Activated CD4-positive, alpha-beta T cell treated with anti-CD3 and anti-CD28 coated beads, Interleukin-2, amount 50 U/mL, for 24 hours (primary cell): ENCODE results near the gene RBMS1.

Source experiments
- DNase-seq, 2 donors: peaks; one replicate each; pipeline ENCODE4 v3.0.0-alpha.2; 2020; ENCODE audit warnings: low read depth in 1 of 2, low spot score in 1 of 2

The RBMS1 gene

DNA sequence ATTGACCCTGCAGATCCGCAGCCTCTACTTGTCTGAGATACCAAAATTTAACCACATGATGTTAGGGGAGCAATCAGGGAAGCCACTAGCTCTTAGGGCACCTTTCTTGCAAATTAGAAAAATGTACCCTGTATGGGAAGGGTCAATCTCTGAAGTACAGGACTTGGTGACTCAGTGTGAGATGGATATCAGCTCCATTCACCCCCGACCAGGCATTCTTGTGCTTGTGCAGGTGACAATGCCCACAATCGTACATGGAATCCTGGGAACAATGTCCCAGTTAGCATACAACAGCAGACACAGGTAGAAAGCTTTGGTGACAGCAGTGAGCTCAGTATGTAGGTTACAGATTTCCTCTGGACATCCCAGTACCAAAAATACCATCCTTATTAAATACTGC lies 155.9 kb downstream of the RBMS1 start:
- no peak for DNase-seq

DNA sequence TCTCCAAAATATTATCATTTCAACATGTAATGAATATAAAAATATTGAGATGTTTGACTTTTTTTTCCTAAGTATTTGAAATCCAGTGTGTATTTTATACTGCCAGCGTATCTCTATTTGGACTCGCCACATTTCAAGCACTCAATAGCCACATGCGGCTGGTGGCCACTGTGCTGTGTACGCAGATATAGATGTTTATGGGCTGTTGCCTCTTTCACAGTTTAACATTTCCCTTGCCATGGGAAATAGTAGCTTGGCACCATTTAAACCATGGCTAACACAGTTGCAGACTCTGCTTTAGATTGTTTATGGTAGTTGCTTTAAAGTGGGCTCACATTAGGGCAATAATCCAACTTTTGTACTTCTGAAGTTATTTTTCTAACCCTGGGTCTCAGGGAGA lies 157.0 kb downstream of the RBMS1 start:
- DNase-seq = no peak

DNA sequence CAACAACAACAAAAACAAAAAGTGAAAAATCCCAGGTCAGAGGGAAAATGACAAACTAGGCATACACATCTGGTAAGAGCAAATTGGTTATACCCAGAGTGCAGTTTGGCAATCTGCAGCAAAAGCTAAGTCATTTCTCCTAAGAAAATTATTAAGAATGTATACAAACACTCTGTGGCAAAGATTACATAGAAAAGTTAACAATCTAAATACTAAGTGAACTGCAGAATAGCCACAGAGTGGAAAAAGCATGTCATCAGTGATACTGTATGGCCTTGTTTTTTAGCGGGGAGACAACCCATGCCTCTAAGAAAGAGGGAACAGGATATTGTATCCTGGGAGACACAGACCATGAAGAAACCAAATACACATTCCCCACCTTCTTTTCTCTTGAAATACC lies 157.5 kb downstream of the RBMS1 start:
- DNase-seq = no peak

DNA sequence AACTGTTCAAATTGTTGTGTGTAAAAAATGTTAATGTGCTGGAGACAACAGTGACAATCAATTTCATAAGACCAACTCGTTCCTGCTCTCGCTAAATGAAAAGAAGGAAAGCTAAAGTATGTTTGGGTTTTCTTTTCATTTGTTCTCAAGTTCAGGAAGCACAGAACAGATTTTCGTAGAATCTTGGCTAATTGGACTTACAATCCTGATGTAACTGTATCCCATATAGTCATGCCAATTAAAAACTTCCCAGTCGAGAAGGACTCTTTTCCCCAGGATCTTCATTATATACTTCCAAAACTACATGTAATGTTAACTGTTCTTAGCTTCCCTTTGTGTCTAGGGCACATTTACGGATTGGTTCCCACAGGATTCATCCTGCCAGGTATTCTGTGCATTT lies 158.2 kb downstream of the RBMS1 start:
- no peak for DNase-seq

DNA sequence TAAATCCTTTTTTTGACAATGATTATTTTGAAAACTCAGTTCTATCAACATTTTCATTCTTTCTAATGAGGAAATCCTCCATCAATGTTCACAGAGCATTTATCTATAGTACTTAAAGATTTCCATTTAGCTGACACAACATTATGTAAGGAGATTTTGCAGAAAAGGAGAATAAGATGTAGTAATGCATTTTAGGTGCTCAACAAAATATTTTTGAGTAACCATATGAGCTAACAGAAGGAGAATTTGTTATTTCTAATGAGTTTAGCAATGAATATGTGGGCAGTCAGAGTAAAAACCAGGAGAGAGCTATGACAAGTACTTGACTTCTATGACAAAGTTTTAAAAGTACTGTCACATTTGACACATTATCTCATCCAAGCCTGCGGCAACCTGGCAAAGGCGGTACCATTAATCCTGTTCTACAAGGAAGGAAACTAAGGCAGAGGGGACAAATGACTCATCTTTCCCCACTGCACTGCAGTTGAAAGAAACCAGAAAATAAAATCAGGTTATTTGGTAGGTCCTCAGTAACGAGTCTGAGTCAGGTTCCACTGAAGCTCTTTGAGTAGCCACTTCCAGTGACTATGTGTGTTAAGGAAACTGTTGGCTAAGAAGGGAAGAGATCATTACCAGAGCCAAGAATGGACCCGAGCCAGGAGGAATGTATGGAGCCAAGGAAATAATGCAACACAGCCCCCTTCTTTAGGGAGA lies 159.4 kb downstream of the RBMS1 start:
- DNase-seq = peak in 1 of 2 donors; percentile 27

DNA sequence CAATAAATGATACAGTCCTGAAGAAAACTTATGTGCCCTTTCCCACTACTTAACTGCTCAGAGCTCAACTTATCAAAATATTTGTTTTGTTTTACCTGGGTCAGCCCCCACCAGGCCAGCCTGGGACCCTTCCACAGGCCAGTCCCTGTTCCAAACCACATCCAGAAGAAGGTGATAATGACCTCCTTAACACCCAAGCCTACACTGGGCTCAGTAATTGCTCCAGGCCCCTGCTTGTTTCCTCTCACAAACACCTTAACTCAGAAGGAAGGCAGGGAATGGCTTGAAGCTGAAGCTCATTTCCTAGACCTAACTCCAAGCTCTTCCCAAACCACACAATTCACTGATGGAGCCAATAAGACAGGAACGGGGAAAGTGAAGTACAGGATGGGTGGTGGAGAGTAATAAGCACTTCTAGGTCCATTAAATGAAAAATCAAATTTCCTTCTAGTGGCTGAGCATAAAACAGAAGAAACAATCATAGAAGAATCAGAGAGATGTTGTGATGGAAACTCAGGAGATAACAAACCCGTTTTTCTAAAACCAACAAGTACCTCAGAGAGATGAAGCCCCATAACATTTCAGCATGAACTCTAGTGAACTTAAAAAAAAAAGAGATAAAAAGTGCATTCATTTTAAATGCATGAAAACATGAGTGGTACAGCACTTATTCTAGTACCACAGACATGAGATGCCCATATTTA lies 160.1 kb downstream of the RBMS1 start:
- no peak for DNase-seq

DNA sequence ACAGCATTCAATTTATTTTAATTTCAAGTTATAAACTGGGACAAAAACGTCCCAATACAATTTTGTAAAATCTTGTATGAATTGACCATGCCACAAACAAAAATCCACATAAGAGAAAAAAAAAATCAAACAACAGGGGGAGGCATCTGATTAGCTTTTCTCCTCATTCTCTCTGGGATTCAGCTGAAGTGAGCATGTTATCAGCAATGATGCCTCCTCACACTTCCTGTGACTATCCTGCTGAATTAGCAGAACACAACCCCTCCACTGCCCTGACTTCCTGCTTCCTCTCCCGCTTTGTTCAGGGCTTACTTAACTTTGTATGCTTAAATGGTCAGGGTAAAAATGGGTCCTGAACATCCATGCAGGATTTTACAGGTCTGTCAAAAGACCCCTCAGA lies 161.3 kb downstream of the RBMS1 start:
- DNase-seq = no peak

DNA sequence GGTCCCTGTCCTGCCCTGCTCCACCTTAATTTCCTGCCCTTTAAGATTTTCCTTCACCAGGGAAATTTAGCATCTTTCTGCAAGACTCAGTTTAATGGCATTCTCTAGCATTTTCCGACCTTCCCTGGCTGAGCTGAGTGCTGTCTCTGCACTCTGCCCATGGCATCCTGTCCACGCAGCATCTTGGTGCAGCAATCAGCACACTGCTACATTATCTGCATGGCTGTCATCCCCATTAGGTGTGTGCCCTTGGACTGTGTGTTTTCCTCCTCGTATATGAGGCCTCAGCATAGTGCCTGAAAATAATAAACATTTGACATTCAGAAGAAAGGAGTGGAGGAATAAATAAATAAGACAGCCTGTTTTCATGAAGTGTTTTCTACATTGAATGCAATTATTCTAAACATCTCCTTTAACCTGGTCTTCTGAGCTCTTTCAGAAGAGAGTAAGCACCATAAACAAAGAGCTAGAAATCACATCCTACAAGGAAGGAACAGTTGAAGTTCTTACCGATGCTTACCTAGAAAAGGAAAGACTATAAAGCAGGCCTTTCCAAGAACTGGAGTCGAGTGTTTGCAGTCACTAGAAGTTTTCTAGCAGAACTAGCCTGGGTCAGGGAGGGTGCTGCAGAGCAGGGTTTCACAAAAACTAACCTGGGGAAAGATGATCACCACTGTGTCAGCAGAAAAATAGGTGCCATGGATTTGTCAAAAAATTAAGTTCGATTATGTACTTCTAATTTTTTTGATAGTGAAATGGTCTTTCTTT lies 162.2 kb downstream of the RBMS1 start:
- no peak for DNase-seq

DNA sequence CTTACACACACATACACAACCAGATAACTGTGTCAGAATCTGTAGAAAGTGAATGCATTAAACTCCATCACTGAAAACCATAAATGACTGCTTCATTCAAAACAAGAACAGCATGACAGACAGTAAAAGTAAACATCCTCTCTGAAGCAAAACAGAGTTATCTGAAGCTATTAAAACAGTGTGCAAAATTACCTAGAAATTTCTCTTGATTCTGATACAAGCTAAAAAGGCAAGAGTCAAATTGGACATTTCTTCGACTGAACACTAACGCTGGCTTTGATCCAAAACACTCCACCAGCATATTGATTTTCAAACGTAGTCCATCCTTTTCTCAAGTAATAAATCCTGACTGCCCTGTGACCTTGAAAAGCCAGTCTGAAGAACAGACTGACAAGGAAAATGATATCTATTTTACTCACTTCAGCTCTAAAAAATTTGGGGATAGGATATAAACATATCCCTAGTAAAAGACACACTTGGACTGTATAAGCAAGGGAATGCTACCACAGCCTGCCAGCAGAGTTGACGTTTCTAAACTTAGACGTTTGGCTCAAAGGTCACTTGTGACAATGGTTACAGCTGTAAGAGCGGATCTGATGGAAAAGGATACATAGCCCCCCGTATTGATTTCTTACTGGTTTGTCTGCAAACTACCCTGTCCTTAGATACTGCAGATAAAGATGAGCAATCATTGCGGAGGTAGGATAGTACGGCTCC lies 164.6 kb downstream of the RBMS1 start:
- no peak for DNase-seq

DNA sequence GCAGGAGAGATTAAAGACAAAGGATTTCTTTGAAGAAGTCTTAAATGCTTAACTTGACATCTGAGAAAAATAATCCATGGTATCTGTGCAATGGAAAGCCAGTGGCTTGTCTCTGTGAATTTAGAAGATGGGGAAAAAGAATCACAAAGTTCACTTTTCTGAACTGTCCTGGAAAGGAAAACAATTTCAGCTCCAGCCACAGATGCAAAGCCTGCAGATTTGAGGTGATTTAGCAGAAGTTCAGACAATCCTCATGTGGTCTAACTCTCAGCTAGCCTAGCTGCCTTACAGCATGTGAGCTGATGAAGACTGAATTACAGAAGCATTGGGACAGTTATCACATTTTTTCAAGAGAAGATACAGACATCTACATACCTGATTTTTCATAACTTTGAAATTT lies 166.8 kb downstream of the RBMS1 start:
- no peak for DNase-seq

DNA sequence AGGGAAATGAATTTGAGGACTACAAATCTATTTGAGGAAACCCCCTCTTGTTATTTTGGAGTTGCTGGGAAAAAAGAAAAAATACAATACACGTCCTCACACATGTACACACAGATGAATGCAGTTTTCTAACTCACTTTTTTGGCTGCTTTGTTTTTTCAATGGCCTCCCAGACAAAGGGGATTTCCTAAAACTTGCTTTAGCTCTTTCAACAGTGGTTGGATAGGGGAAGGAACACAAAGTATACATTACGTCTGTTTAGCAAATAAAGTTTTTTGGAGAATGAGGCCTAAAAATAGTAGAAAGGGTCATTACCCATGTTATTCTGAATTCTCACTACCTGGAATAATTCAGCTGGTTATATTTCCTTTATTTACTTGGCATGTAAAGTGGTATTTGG lies 168.2 kb downstream of the RBMS1 start:
- DNase-seq = no peak

DNA sequence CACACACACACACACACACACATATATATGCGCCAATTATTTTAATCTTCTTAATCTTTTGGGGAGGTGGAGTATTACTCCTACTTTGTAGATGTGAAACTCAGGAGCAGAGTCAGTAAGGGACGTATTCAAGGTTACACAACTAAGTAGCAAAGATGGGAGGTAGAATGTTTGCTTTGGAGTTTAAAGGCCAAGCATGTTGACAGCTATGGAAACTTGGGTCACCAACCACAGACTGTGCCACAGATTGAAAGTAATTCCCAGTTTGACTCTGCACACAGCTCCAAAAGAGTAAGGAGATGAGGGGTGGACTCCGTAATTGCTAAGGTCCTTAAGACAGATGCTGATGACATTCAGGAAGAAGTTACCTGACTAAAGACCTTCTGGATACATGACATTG lies 168.7 kb downstream of the RBMS1 start:
- DNase-seq = no peak

DNA sequence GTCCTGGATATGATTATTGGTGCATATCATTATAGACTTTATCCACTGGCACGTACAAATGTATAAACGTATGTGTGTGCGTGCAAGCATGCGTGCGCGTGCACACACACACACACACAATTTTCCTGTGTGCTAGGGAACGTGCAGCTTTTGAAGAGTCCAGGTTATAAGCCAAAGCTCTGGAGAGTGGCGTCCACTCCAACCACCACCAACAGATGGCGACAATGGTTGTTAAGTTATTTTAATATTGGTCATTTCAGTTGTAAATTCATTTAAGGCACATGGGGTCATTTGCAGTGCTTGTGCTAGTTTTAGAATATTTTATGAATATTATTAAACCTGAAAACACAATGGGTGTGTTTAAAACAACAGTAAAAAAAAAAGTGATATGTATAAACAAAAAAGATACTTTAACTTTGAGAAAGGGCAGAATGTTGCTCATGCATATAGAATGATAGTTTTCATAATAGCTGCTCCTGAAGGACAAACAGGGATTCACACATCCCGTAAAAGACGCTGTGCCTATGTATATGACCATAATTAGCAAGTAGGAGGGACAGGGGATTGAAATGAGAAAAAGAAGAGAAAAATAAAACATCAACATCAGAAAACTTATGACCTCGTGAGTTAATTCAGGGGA lies 169.3 kb downstream of the RBMS1 start:
- peak in 1 of 2 donors; percentile 27 for DNase-seq

DNA sequence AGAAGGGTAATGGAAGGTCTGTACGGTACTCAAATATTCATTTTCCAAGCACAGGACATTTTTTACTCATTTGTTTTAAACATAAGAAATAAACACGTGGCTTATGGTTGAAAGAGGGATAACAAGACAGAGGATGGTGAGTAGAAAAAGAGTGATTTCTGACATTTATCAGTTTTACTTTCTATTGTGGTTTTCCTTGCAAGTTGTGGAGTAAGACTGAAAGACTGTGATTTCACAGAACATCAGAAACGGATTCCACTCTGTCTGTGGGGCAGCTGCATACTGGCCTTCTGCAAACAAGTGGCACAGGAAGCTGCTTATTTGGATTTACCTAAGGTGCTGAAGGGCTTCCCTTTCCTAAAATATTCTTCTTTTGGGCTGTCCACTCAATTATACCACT lies 171.3 kb downstream of the RBMS1 start:
- DNase-seq = no peak

DNA sequence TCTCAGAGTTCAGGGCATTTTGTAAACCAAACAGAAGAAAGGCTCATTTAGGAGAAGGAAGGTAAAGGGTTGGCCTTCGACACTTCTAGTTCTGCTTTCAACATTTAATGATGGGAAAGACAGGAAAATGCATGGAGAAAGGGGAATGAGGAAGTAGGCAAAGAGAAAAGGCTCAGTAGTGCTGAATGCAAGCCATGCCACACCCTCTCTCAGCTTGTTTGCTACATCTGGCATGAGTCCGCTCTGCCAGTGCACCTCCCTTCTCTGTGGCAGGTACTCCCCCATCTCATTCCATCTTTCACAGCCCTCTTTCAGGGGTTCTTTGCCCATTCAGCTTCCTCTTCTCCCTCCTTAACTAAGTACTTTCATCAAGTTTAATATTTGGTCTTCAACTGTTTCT lies 172.6 kb downstream of the RBMS1 start:
- DNase-seq = no peak

DNA sequence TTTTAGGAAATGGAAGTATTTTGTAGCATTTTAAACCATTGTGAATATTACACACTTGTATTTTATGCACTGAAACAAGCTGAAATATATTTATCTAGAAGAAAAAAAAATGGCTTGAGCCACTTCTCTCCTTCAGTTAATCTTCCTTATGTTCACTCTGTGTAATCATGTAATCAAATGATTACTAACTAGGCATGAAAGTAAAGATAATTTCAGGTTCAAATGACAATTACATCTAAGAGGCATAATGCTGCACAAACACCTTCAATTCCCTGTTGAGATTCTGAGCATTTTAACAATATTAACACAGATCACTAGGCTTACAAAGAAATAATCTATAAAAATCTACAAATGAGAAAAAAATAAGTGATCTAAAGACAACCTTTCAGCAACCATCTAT lies 173.9 kb downstream of the RBMS1 start:
- DNase-seq = no peak

DNA sequence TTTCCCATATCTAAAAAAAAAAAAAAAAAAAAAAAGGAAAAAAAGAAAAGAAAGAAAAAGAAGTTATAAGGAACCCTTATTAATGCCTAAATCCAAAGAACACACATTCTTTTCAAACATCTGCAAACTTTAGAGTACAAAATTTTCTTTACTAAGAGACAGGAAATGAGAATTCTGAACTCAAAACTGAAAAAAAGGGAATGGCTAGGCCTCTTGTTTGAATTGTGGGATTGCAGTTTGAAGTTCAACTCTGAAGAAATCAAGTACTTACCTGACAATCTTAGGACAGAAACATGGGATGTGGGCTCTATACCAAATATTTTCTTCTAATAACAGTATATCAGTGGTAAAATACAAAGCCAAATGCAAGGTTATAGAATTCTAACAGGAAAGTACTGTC lies 175.4 kb downstream of the RBMS1 start:
- DNase-seq = no peak

DNA sequence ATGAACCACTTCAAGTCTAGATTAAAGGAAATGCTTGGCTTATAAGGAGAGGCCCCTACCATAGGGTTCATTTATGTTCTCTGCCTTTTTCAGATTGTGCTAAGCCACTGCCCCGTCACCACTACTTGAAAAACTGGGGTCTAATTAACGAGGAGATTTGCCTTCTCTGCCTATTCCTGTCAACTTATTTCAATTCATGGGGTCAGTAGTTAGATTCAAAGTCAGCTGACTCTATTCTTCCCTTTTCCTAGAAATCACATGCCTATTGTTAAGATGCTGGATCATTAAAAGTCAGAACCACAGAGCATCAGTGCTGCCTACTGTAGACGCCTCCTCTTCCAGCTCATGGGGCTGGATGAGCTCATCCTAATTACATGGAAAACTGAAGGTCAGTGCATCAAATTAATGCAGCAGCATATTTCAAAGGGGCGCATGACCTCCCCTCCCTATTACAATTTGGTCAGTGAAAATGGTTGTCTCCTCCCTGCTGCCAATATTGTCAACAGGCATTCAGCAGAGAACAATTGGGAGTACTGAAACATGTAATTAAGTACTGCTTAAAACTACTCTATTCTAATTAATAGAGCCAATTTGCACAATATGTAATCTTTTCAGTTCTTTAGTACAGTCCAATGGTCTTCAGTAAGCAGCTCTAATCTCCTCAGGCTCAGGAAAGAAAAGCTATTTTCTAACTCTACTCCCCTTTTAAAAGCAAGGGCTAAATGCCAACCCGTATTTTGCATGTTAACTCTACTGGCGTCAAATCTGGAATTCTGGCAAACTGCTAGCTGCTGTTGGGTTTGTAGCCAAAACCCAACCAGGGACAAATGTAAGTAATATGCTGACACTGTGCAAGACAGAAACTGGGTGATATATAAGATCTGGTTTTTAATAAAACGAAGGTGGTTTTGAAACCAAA lies 176.2 kb downstream of the RBMS1 start:
- no peak for DNase-seq

DNA sequence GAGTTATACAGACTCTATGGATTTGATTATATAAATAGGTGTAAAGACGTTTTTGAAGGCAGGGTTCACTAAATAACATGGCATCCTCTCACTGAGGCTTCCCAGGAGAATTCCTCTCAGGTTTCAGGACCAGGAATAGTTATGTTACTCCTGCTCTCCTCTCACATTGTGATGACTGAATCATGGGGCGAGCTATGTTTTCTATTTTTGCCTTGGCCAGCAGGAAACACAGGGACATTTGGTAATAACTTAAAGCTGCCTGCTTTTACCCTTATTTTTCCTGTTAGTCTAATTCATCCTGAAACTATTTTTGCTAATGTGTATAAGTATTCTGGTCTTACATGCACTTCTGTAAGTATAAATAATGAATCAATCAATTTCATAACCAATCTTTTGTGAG lies 178.3 kb downstream of the RBMS1 start:
- no peak for DNase-seq
